NB4 (cell line): ENCODE measurements around the gene MAG.
"Not testable (repeated sequence)": the region's sequence is repeated elsewhere in the genome, so short reads cannot be mapped to it uniquely, and the experiment has no call there.

Experiments
- DNase-seq: peaks from one replicate; pipeline ENCODE4 v3.0.0; 2010; ENCODE audit warnings: low read depth
- H3K4me3 ChIP-seq: one replicate; pipeline ENCODE4 v1.5.1; 2011; ENCODE audit warnings: mild to moderate bottlenecking, low read depth, low read length, moderate library complexity
- MYC ChIP-seq: IDR thresholded peaks from 2 replicates; pipeline ENCODE4 v1.6.1; 2011; ENCODE audit warnings: low read depth, low read length
- POLR2A ChIP-seq: IDR thresholded peaks from 2 replicates; pipeline ENCODE4 v1.6.1; 2011; ENCODE audit warnings: mild to moderate bottlenecking; ENCODE audit not compliant: insufficient read length; ENCODE audit errors: extremely low read depth
- TF ChIP-seq, protein P1 (sequence below): IDR thresholded peaks from 2 replicates; pipeline ENCODE4 v1.6.1; 2011; ENCODE audit warnings: low read depth, low read length
- TF ChIP-seq, protein P2 (sequence below): IDR thresholded peaks from one replicate; pipeline ENCODE4 v1.5.1; 2012; ENCODE audit warnings: low read depth, low read length

Gene MAG

DNA sequence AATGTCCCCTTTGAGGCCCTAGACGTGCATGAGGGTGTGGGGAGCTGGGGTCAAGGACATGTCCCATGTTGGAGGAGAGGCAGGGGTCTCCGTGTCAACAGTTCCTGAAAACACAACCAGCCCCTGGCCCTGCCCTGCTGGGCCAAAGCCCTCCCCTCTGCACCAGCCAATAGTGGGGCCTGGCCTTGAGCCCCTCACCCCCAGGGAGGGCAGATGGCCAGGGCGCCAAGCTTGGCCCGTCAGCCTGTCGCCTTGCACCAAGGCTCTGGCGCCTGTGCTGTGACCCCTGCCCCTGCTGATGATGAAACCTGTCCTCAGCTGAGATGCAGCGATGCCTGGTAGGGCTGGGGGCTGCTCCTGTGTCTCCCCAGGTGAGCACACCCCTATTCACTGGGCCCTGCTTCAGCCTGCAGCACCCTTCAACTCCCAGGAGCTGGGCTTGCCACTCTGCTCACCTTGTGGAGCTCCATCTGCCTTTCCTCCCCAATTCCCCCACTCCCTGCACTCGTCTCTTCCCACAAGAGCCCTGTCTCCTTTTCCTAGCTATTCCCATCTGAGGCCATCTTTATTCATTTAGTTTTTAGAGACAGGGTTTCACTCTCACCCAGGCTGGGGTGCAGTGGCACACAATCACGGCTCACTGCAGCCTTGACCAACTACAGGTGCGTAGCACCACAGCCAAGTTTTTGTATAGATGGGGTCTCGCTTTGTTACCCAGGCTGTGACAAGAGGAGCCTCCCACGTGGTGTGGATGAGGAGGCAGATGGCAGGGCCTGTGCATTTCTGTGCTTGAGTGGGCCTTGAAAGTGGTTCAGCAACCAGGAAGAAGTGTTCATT, 11.8 kb upstream of the MAG start:
- H3K4me3 ChIP-seq = no peak overlapping the region
- TF ChIP-seq, protein P1, sequence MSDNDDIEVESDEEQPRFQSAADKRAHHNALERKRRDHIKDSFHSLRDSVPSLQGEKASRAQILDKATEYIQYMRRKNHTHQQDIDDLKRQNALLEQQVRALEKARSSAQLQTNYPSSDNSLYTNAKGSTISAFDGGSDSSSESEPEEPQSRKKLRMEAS = no peak
- no peak for DNase-seq

DNA sequence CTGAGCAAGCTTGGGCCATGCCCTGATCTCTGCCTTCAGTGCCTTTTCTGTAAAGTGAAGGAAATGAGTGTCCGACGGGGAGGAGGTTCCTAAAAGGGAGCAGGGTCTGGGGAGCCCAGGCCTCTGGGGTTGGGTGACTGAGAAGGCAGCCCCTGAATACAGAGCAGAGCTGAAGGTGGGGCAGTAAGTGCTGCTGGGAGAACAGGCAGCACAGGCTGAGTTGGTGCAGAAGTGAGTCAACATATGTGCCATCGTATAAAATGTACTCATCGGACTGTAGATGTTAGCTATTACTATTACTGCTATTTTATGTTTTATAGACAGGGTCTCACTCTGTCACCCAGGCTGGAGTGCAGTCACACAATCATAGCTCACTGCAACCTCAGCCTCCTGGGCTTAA, 10.7 kb upstream of the MAG start:
- H3K4me3 ChIP-seq = no peak overlapping the region
- TF ChIP-seq POLR2A (no peak), MYC (no peak)
- TF ChIP-seq, protein P2, sequence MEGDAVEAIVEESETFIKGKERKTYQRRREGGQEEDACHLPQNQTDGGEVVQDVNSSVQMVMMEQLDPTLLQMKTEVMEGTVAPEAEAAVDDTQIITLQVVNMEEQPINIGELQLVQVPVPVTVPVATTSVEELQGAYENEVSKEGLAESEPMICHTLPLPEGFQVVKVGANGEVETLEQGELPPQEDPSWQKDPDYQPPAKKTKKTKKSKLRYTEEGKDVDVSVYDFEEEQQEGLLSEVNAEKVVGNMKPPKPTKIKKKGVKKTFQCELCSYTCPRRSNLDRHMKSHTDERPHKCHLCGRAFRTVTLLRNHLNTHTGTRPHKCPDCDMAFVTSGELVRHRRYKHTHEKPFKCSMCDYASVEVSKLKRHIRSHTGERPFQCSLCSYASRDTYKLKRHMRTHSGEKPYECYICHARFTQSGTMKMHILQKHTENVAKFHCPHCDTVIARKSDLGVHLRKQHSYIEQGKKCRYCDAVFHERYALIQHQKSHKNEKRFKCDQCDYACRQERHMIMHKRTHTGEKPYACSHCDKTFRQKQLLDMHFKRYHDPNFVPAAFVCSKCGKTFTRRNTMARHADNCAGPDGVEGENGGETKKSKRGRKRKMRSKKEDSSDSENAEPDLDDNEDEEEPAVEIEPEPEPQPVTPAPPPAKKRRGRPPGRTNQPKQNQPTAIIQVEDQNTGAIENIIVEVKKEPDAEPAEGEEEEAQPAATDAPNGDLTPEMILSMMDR = no peak
- TF ChIP-seq, protein P1 = no peak
- DNase-seq = no peak

DNA sequence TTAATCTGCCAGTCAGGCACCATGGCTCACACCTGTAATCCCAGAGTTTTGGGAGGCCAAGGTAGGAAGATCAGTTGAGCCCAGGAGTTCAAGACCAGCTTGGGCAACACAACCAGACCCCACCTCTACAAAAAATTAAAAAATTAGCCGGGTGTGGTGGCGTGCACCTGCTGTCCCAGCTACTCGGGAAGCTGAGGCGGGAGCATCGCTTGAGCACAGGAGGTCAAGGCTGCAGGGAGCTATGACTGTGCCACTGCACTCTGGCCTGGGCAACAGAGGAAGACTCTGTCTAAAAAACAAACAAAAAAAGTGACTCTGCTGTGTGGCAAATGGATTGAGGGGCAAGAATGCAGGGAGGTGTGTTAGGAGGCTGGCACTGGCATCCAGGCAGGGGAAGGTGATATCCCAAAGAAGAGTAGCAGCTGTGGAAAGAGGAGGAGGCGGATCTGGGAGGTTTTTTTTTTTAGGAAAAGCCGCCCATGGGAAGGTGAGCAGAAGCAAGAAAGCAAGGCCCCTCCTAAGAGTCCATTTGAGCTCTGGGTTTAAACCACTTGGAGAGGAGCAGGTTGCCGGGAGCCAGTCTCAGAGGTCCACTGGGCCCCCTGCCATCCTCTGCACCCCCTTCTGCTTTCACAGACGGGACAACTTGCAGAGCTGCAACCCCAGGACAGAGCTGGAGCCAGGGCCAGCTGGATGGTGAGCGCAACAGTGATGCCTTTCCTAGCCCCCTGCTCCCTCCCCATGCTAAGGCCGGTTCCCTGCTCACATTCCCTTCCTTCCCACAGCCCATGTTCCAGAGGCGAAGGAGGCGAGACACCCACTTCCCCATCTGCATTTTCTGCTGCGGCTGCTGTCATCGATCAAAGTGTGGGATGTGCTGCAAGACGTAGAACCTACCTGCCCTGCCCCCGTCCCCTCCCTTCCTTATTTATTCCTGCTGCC, 7.5 kb upstream of the MAG start:
- no peak overlapping the region for H3K4me3 ChIP-seq
- DNase-seq = no peak
- TF ChIP-seq POLR2A (no peak), MYC (no peak)
- TF ChIP-seq, protein P2 = no peak
- TF ChIP-seq, protein P1 = no peak

DNA sequence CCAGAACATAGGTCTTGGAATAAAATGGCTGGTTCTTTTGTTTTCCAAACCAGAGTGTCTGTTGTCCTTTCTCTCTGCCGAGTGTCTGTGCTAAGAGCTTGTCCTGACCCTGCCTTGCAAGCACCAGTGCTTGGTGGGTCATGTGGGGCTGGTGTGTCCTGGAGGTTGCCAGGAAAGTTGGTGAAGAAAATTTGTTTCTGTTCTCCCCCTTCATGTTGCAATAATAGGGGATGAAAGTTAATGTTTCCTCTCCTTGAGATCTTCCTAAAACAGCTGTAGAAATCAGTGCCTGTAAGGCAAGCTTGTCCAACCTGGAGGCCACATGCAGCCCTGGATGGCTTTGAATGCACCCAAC, 6.9 kb upstream of the MAG start:
- H3K4me3 ChIP-seq = no peak overlapping the region
- DNase-seq = no peak
- TF ChIP-seq POLR2A = no peak
- TF ChIP-seq, protein P2 = no peak
- TF ChIP-seq, protein P1 = no peak
- no peak for TF ChIP-seq MYC

DNA sequence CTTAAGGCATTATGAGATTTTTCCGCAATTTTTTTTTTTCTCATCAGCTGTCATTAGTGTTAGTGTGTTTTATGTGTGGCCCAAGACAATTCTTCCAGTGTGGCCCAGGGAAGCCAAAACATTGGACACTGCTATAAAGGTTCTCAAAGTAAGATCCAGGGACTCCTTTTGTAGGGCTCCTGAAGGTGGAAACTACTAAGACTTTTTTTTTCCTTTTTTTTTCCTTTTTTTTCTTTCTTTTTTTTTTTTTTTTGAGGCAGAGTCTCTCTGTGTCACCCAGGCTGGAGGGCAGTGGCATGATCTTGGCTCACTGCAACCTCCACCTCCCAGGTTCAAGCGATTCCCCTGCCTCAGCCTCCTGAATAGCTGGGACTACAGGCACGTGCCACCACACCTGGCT, 6.5 kb upstream of the MAG start:
- not testable (repeated sequence) for H3K4me3 ChIP-seq, DNase-seq

DNA sequence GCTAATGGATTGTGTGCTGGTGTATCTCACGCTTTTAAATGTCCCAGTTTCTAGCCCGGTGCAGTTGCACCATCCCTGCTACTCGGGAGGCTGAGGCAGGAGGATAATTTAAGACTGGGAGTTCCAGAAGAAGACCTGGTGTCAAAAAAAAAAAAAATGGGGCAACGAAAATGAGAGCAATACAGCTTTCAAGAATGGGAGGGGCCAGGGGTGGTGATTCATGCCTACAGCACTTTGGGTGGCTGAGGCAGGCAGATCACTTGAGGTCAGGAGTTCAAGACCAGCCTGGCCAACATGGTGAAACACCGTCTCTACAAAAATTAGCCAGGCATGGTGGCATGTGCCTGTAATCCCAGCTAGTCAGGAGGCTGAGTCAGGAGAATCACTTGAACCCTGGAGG, 5.9 kb upstream of the MAG start:
- not testable (repeated sequence) for DNase-seq, H3K4me3 ChIP-seq

DNA sequence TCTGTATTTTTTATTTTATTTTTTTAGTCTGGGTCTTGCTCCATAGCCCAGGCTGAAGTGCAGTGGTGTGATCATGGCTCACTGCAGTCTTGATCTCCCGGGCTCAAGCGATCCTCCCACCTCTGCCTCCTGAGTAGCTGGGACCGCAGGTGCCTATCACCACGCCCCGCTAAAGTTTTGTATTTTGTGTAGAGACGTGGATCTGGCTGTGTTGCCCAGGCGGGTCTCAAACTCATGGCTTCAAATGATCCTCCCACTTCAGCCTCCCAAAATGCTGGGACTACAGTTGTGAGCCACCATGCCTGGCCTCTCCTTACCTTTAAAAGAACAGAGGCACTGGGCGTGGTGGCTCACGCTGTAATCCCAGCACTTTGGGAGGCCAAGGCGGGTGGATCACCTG, 4.2 kb upstream of the MAG start:
- H3K4me3 ChIP-seq = no peak overlapping the region
- DNase-seq = no peak
- TF ChIP-seq, protein P1 = no peak
- TF ChIP-seq, protein P2 = no peak
- TF ChIP-seq MYC (no peak), POLR2A (no peak)
